GM12878 (cell line): Measurements from ENCODE around the gene NID1. TPM values are rescaled to one million over a fixed set of nuclear protein-coding genes. Genes with fewer than 3 reads are reported as not detected.

Experiments
- ATAC-seq: fragments of 200-7000 bp; cut with Tn5 transposase; 3 replicates; pipeline ENCODE4 v1.9.1; 2020; ENCODE audit warnings: mild to moderate bottlenecking, moderate library complexity
- BruUV-seq: library from RNA; stranded (reverse); fragments of 400-500 nt; replicated peaks from 2 replicates; lab custom pipeline; 2021; lab: Mats Ljungman, UMichigan
- CTCF ChIA-PET: fragments of 300-600 bp; sonication (Branson Sonifier 250); formaldehyde crosslinking; extraction: SDS; loops from one replicate; lab custom pipeline; 2021; ENCODE audit warnings: inconsistent platforms; lab: Yijun Ruan, JAX
- POLR2A ChIA-PET: fragments of 350-600 bp; formaldehyde crosslinking; extraction: SDS; loops from one replicate; lab custom pipeline; 2021; ENCODE audit warnings: inconsistent platforms; lab: Charles Lee
- RAD21 ChIA-PET: fragments of 300-600 bp; sonication (Branson Sonifier 250); formaldehyde crosslinking; loops from one replicate; lab custom pipeline; 2023; ENCODE audit warnings: antibody characterized with exemption; ENCODE audit not compliant: unreplicated experiment; lab: Charles Lee
- SMC1A ChIA-PET: fragments of 300-600 bp; sonication (Branson Sonifier 250); formaldehyde crosslinking; loops from one replicate; lab custom pipeline; 2023; ENCODE audit not compliant: unreplicated experiment, uncharacterized antibody; lab: Charles Lee
- DNase-seq: peaks from one replicate; pipeline ENCODE4 v3.0.0-alpha.2; 2011; ENCODE audit warnings: low read depth, low spot score
- FAIRE-seq: peaks from 3 replicates; lab custom pipeline; 2011; peaks lifted over from hg19 to GRCh38; lab: Jason Lieb, UNC
- H2AFZ ChIP-seq: 2 replicates; pipeline ENCODE4 v1.6.0; 2011; ENCODE audit warnings: low read depth, low read length, control low read depth; ENCODE audit not compliant: control insufficient read depth
- H3K27ac ChIP-seq: 2 replicates; pipeline ENCODE4 v1.5.1; 2011; ENCODE audit warnings: control low read depth; ENCODE audit not compliant: control insufficient read depth, insufficient read depth
- H3K27me3 ChIP-seq, 2 experiments: replicated peaks in 1 of 2; 2 replicates each; pipeline versions ENCODE4 v1.6.0 to v1.6.1; 2011; ENCODE audit warnings: low read length in 1 of 2; ENCODE audit not compliant: control insufficient read depth in 2 of 2, insufficient read depth in 2 of 2
- H3K36me3 ChIP-seq, 2 experiments: 2 replicates each; pipeline ENCODE4 v1.5.1; 2011; ENCODE audit warnings: low read length in 1 of 2; ENCODE audit not compliant: control insufficient read depth in 2 of 2, insufficient read depth in 2 of 2
- H3K4me1 ChIP-seq: 2 replicates; pipeline ENCODE4 v1.6.1; 2011; ENCODE audit warnings: mild to moderate bottlenecking, low read length, moderate library complexity, mixed read lengths; ENCODE audit not compliant: control insufficient read depth, insufficient read depth
- H3K4me2 ChIP-seq: 2 replicates; pipeline ENCODE4 v1.6.0; 2011; ENCODE audit warnings: control low read depth; ENCODE audit not compliant: control insufficient read depth, insufficient read depth
- H3K4me3 ChIP-seq: fragments of 200-600 bp; sonication (generic); 2 replicates; pipeline ENCODE4 v1.5.1; 2016
- H3K79me2 ChIP-seq: 2 replicates; pipeline ENCODE4 v1.6.0; 2011; ENCODE audit warnings: low read length; ENCODE audit not compliant: control insufficient read depth, insufficient read depth
- H3K9ac ChIP-seq: 2 replicates; pipeline ENCODE4 v1.8.0; 2011; ENCODE audit warnings: low read length, control low read depth, mixed read lengths; ENCODE audit not compliant: control insufficient read depth, insufficient read depth
- H3K9me3 ChIP-seq: replicated peaks from 3 replicates; pipeline ENCODE4 v1.5.1; 2011; ENCODE audit warnings: mild to moderate bottlenecking, low read length; ENCODE audit not compliant: control insufficient read depth, insufficient read depth
- H4K20me1 ChIP-seq: 2 replicates; pipeline ENCODE4 v1.6.0; 2011; ENCODE audit not compliant: control insufficient read depth, insufficient read depth
- ATF3 ChIP-seq: IDR thresholded peaks from 2 replicates; pipeline ENCODE4 v1.6.1; 2011; ENCODE audit warnings: low read depth, mild to moderate bottlenecking, low read length, moderate library complexity, borderline replicate concordance; ENCODE audit errors: extremely low read depth
- MAX ChIP-seq: IDR thresholded peaks from 2 replicates; pipeline ENCODE4 v1.6.1; 2012; ENCODE audit warnings: low read depth, low read length, improper control_type of control experiment
- PRDM15 ChIP-seq: fragments of 450-650 bp; formaldehyde crosslinking; IDR thresholded peaks from 2 replicates; pipeline ENCODE4 v1.4.0; 2020; ENCODE audit warnings: mild to moderate bottlenecking, moderate library complexity
- WGBS: methylation state at CpG from one replicate; pipeline ENCODE4 v1.1.6; 2016; ENCODE audit warnings: low lambda C conversion rate; ENCODE audit not compliant: insufficient replicate concordance, insufficient coverage; ENCODE audit errors: missing lambda C conversion rate; 5-methylcytosine and 5-hydroxymethylcytosine counted together
- in situ Hi-C: fragments of 300-500 bp; cut with MboI; formaldehyde crosslinking; loops from 9 replicates; pipeline ENCODE4 v1.14.3; 2018; ENCODE audit warnings: mixed read lengths
- intact Hi-C: fragments of 100-400 bp; cut with micrococcal nuclease; formaldehyde crosslinking; loops from one replicate; pipeline ENCODE4 v1.14.2; 2022; ENCODE audit not compliant: unreplicated experiment
- polyA plus RNA-seq, 11 experiments: library from polyadenylated mRNA; depleted of rRNA in 4 of 11; unstranded in 6 of 11; stranded (reverse) in 5 of 11; fragments of >200 nt; fragmentation: Nextera tagmentation in 4 of 11; fragmentation: Illumina TruSeq in 1 of 11; extraction: Ambion mirVana in 4 of 11; extraction: Trizol in 1 of 11; gene quantifications; 1 replicate in 1 of 11; 2 replicates in 10 of 11; pipeline versions ENCODE4 v1.2.1 to v1.2.3, GENCODE V29; 2011 to 2016; ENCODE audit warnings: inconsistent platforms in 2 of 11, missing spikeins in 2 of 11, low read depth in 1 of 11
- total RNA-seq, 4 experiments: library from RNA; depleted of rRNA in 3 of 4; stranded (reverse); fragments of >200 nt in 3 of 4; fragmentation: Illumina TruSeq in 1 of 4; extraction: Trizol in 1 of 4; gene quantifications; 2 replicates each; pipeline versions ENCODE4 v1.2.1 to v1.2.3, GENCODE V29; 2013 to 2021

Gene NID1
- total and polyA plus RNA-seq, 10 of the 15 experiments (the other 5 are each of a cell fraction or from before 2014, with no cell fraction given), result 4.2 to 25.7 (median 11.3) TPM

- RAD21 ChIA-PET, result interaction anchor here (1.7 kb wide), 1 partner anchor 13 kb away, joined by 6 read pairs; no protein-coding TSS in a partner anchor
Observed at GRCh38 chr1:236018885-236019453, 45.9 kb downstream of the NID1 start.

More at GRCh38 chr1:236018885-236019453, 45.9 kb downstream of the NID1 start:
- ChIA-PET POLR2A (interaction anchor here (1.6 kb wide), 1 partner anchor 13 kb away, joined by 5 read pairs; no protein-coding TSS in a partner anchor), SMC1A (no interaction called here), CTCF (no interaction called here)
- BruUV-seq, result no TSS peak
- Histone ChIP-seq H3K27ac (no peak overlapping the region), H3K36me3 (peaks cover 2% of the 10 kb centered on the region in 2 experiments; a peak in 1 of 4 replicates), H3K9me3 (no peaks in the 10 kb centered on the region), H3K9ac (no peak overlapping the region), H3K4me3 (no peak overlapping the region), H3K4me2 (no peak overlapping the region), H3K79me2 (no peaks in the 10 kb centered on the region), H2AFZ (no peak overlapping the region), H3K27me3 (no peaks in the 10 kb centered on the region), H4K20me1 (no peaks in the 10 kb centered on the region), H3K4me1 (no peaks in the 10 kb centered on the region)
- no peak for TF ChIP-seq ATF3
- TF ChIP-seq MAX, result no peak
- no peak for TF ChIP-seq PRDM15 (CRISPR knock-in tag)
- intact Hi-C loops, result no loop called here
- in situ Hi-C loops, result no loop called here
- ATAC-seq (no peak), FAIRE-seq (no peak), DNase-seq (no peak)
- 79% methylated on average over 5 of the region's 5 CpGs for WGBS
